ENCODE measurements around the gene PDZRN3.

- TF ChIP-seq EZH2 (IDR thresholded peaks at IDR 0.05; ENCODE audit: insufficient read depth, poor library complexity, severe bottlenecking) (no peak), EZH2phosphoT487 (IDR thresholded peaks at IDR 0.05; ENCODE audit: insufficient read depth, low read depth) (no peak)
These were observed 38.1 kb downstream of the PDZRN3 start for GRCh38 chr3:73586628-73587027.
